Measurements from ENCODE around the gene KCTD6. TPM values are rescaled to one million over a fixed set of nuclear protein-coding genes. Genes with fewer than 3 reads are reported as not detected.

The KCTD6 gene
- polyA plus RNA-seq, 1 donor (not counting 4 experiments of a cell fraction or from before 2014, with no cell fraction given), result 7.6 TPM

GRCh38 chr3:58464866-58465265, 27.0 kb upstream of the KCTD6 start:
- Histone ChIP-seq H3K4me3 (ENCODE audit: control insufficient read depth in 2 of 3, extremely low read depth in 1 of 3, insufficient read depth in 2 of 3, low read depth in 1 of 3, low read length in 3 of 3) (no peak overlapping the region), H3K9ac (ENCODE audit: control insufficient read depth, extremely low read depth, insufficient read depth, low read length) (no peak overlapping the region), H4K20me1 (ENCODE audit: control insufficient read depth, extremely low read depth, insufficient read depth, low read length) (no peaks in the 10 kb centered on the region), H3K36me3 (ENCODE audit: control insufficient read depth in 2 of 2, extremely low read depth in 1 of 2, insufficient read depth in 2 of 2, low read length in 2 of 2) (no peaks in the 10 kb centered on the region), H3K27me3 (ENCODE audit: control insufficient read depth, extremely low read depth, insufficient read depth, low read length) (no peaks in the 10 kb centered on the region), H3K9me1 (ENCODE audit: control insufficient read depth, extremely low read depth, insufficient read depth, low read length) (no peaks in the 10 kb centered on the region), H3K4me1 (ENCODE audit: control insufficient read depth, extremely low read depth, insufficient read depth, low read length) (peaks cover 5% of the 10 kb centered on the region), H3K79me2 (ENCODE audit: control insufficient read depth, insufficient read depth, low read length) (no peaks in the 10 kb centered on the region), H3K9me3 (ENCODE audit: control insufficient read depth, low read depth, low read length) (no peaks in the 10 kb centered on the region), H3K4me2 (ENCODE audit: control insufficient read depth, extremely low read depth, insufficient read depth, low read depth, low read length) (no peak overlapping the region), H2AFZ (ENCODE audit: control insufficient read depth, low read length) (no peak overlapping the region), H3K27ac (ENCODE audit: control insufficient read depth, insufficient read depth, low read length) (no peak overlapping the region)
- TF ChIP-seq, protein P1, sequence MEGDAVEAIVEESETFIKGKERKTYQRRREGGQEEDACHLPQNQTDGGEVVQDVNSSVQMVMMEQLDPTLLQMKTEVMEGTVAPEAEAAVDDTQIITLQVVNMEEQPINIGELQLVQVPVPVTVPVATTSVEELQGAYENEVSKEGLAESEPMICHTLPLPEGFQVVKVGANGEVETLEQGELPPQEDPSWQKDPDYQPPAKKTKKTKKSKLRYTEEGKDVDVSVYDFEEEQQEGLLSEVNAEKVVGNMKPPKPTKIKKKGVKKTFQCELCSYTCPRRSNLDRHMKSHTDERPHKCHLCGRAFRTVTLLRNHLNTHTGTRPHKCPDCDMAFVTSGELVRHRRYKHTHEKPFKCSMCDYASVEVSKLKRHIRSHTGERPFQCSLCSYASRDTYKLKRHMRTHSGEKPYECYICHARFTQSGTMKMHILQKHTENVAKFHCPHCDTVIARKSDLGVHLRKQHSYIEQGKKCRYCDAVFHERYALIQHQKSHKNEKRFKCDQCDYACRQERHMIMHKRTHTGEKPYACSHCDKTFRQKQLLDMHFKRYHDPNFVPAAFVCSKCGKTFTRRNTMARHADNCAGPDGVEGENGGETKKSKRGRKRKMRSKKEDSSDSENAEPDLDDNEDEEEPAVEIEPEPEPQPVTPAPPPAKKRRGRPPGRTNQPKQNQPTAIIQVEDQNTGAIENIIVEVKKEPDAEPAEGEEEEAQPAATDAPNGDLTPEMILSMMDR (optimal IDR thresholded peaks at IDR 0.05 in 1 of 3, IDR thresholded peaks at IDR 0.05 in 1 of 3, conservative IDR thresholded peaks at IDR 0.05 in 1 of 3; ENCODE audit: extremely low read depth in 1 of 3, insufficient read depth in 2 of 3, low read length in 3 of 3), result no peak
- TF ChIP-seq EZH2 (IDR thresholded peaks at IDR 0.05; ENCODE audit: low read length), result no peak
- dilution Hi-C loops (cut with MboI; ENCODE audit: extremely low pct_ligation_motif_present, low sequenced_read_pairs), result no loop called here
- DNase-seq (ENCODE audit: low read depth, low spot score), result no peak
- FAIRE-seq, result no peak

DNA sequence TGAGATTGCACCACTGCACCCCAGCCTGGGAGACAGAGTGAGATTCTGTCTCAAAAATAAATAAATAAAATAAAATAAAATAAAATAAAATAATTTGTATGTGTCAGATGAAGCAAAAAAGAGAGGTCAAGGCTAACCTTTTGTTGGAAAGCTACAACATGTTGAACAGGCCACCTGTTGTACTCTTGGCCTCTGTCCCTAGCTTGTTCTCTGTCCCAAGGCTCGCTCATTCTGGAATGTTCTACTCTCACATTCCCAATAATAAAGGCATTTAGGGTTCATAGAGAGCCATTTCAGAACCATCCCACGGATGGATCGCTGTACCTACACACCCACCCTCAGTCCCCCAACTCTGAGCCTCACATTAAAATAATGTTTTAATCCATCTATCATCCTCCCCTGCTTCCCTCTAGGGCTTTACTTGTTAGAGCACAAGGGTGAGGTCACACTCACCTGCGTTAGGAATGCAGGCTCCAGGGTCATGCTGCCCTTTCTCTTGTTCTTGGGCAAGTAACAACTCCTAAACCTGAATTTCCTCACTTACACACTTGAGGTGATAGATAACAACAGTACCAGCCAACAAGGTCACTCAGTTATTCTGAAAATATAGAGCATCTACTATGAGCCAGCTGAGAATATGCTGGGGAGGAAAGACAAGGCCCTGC, 24.9 kb upstream of the KCTD6 start:
- no peaks in the 10 kb centered on the region for H3K9me1 ChIP-seq (ENCODE audit: control insufficient read depth, extremely low read depth, insufficient read depth, low read length)
- no peaks in the 10 kb centered on the region for H3K27me3 ChIP-seq (ENCODE audit: control insufficient read depth, extremely low read depth, insufficient read depth, low read length)
- no peak for FAIRE-seq

More for the DNA sequence above, 24.9 kb upstream of the KCTD6 start:
- Histone ChIP-seq H3K27ac (ENCODE audit: control insufficient read depth, insufficient read depth, low read length) (no peak overlapping the region), H3K4me3 (ENCODE audit: control insufficient read depth in 2 of 3, extremely low read depth in 1 of 3, insufficient read depth in 2 of 3, low read depth in 1 of 3, low read length in 3 of 3) (no peak overlapping the region), H3K4me2 (ENCODE audit: control insufficient read depth, extremely low read depth, insufficient read depth, low read depth, low read length) (no peak overlapping the region), H4K20me1 (ENCODE audit: control insufficient read depth, extremely low read depth, insufficient read depth, low read length) (no peaks in the 10 kb centered on the region), H2AFZ (ENCODE audit: control insufficient read depth, low read length) (no peak overlapping the region), H3K9me3 (ENCODE audit: control insufficient read depth, low read depth, low read length) (no peaks in the 10 kb centered on the region), H3K36me3 (ENCODE audit: control insufficient read depth in 2 of 2, extremely low read depth in 1 of 2, insufficient read depth in 2 of 2, low read length in 2 of 2) (no peaks in the 10 kb centered on the region), H3K9ac (ENCODE audit: control insufficient read depth, extremely low read depth, insufficient read depth, low read length) (no peak overlapping the region), H3K79me2 (ENCODE audit: control insufficient read depth, insufficient read depth, low read length) (no peaks in the 10 kb centered on the region), H3K4me1 (ENCODE audit: control insufficient read depth, extremely low read depth, insufficient read depth, low read length) (peaks cover 22% of the 10 kb centered on the region)
- dilution Hi-C loops (cut with MboI; ENCODE audit: extremely low pct_ligation_motif_present, low sequenced_read_pairs), result no loop called here
- DNase-seq (ENCODE audit: low read depth, low spot score), result no peak
- TF ChIP-seq EZH2 (IDR thresholded peaks at IDR 0.05; ENCODE audit: low read length), result no peak
- TF ChIP-seq, protein P1 (optimal IDR thresholded peaks at IDR 0.05 in 1 of 3, IDR thresholded peaks at IDR 0.05 in 1 of 3, conservative IDR thresholded peaks at IDR 0.05 in 1 of 3; ENCODE audit: extremely low read depth in 1 of 3, insufficient read depth in 2 of 3, low read length in 3 of 3), result no peak

Data from keratinocyte (primary cell).